GM13976 (cell line): ENCODE data around the gene FOXL1.

Experiments
- DNase-seq: peaks from one replicate; pipeline ENCODE4 v3.0.0; 2012; ENCODE audit warnings: low spot score
- in situ Hi-C: fragments of 300-500 bp; cut with MboI; formaldehyde crosslinking; loops from one replicate; pipeline ENCODE4 v1.12.0; 2022; ENCODE audit warnings: low sequenced_read_pairs, mixed read lengths, inconsistent platforms; ENCODE audit not compliant: unreplicated experiment
- TF ChIP-seq, protein P1 (sequence below): IDR thresholded peaks from 2 replicates; pipeline ENCODE4 v1.5.1; 2012; ENCODE audit warnings: borderline replicate concordance, mild to moderate bottlenecking; ENCODE audit not compliant: insufficient read depth; ENCODE audit errors: extremely low read depth, missing control alignments, control extremely low read depth

Gene FOXL1

DNA sequence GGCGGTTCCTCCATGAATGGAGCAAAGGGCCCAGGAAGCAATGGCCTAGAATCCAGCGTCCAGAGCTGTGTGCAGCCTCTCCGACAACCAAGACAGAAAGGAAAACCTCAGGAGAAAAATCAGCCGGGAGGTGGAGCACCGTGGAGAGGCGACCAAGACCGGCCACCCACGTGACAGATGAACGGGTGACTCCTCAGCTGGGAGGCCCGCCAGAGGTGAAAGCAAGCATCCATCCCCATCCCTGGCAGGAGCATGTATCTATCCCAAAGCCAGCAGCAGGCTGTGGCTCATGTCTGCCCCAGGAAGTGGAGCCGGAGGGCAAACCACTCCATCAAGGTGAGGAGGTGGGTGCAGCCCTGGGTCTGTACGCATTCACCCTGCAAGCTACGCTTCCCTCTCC lies 52.1 kb downstream of the FOXL1 start:
- no peak for DNase-seq
- TF ChIP-seq, protein P1, sequence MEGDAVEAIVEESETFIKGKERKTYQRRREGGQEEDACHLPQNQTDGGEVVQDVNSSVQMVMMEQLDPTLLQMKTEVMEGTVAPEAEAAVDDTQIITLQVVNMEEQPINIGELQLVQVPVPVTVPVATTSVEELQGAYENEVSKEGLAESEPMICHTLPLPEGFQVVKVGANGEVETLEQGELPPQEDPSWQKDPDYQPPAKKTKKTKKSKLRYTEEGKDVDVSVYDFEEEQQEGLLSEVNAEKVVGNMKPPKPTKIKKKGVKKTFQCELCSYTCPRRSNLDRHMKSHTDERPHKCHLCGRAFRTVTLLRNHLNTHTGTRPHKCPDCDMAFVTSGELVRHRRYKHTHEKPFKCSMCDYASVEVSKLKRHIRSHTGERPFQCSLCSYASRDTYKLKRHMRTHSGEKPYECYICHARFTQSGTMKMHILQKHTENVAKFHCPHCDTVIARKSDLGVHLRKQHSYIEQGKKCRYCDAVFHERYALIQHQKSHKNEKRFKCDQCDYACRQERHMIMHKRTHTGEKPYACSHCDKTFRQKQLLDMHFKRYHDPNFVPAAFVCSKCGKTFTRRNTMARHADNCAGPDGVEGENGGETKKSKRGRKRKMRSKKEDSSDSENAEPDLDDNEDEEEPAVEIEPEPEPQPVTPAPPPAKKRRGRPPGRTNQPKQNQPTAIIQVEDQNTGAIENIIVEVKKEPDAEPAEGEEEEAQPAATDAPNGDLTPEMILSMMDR: no peak
- in situ Hi-C loops: no loop called here

DNA sequence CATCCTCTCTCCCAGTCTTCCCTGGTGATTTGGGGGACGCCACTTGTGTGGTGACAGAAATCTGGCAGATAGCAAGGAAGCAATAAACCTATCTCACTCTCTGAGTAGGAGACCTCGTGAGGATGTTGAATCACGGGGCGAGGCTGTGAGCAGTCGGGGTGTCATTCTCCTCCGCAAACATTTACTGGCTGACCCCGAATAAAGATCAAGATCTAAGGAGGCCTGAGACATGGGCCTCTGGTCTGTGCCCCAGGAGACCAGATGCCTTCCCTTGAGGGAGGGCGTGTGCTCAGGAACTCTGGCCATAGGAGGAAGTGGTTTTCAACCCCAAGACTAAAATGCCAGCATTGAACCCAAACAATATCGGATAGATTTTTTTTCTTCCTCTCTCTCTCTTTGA lies 53.1 kb downstream of the FOXL1 start:
- in situ Hi-C loops: no loop called here

More for the DNA sequence above, 53.1 kb downstream of the FOXL1 start:
- TF ChIP-seq, protein P1: no peak
- no peak for DNase-seq
